ENCODE data around the gene AOC1.
"Not testable (repeated sequence)": the region's sequence is repeated elsewhere in the genome, so short reads cannot be mapped to it uniquely, and the experiment has no call there.

The AOC1 gene

DNA sequence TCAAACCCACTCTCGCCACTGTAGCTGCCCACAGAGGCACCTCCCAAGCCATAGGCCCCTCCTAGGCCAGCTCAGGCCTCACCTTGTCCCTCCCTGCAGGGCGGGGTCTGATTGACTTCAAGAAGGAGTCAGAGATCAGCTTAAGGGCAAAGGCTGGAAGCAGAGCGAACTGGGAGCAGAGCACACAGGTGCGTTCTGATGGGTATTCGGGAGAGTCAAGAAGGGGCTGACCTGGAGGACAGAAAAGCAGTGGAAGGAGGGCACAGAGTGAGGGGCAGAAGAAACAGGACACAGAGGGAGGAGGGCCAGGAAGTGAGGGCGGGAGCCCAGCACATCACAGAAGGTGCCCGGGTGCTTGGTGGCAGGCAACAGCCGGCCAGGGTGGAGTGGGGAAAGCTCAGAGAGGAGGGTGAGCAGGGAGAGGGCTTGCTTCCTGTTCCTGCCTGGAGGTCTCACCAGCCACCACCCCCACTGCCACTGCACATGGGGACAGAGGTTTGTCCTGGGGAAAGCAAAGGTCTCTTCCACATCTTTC is at the start of gene AOC1:
Gene AOC1, plus strand, starts transcription at position 147 of the 535 bp plus-strand sequence. CDS start 3,954 bp downstream, outside the sequence.
- no peak for DNase-seq

DNA sequence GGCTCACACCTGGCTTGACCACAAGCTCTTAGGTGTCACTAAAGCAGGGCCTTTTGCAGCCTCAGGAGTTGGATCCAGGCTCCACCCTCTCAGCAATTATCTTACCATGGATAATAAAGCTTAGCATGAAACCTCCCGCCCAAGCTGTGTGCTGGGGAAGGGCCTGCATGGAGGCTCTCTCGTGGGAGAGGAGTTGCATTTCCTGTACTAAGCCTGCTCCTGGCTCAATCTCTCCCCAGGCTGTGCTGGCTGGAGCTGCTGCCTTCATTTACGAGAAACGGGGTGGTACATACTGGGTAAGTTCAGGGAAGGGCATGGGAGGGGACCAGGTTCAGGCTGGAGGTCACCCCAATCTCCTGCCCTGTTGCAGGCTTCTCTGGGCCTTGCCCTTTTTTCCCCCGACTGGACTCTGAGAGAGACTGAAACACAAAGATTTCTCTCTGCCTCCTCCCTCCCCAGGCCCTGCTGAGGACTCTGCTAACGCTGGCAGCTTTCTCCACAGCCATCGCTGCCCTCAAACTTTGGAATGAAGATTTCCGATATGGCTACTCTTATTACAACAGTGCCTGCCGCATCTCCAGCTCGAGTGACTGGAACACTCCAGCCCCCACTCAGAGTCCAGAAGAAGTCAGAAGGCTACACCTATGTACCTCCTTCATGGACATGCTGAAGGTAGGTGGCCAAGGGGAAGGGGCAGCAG is 49.0 kb upstream of the AOC1 start:
- DNase-seq, result no peak

DNA sequence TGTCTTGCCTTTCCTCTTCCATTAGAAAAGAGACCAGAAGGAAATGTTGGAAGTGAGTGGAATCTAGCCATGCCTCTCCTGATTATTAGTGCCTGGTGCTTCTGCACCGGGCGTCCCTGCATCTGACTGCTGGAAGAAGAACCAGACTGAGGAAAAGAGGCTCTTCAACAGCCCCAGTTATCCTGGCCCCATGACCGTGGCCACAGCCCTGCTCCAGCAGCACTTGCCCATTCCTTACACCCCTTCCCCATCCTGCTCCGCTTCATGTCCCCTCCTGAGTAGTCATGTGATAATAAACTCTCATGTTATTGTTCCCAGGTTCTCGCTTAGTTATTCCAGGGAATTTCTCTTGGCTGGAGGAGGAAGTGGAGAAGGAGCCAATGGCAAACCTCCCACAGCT is 47.5 kb upstream of the AOC1 start:
- no peak for DNase-seq

DNA sequence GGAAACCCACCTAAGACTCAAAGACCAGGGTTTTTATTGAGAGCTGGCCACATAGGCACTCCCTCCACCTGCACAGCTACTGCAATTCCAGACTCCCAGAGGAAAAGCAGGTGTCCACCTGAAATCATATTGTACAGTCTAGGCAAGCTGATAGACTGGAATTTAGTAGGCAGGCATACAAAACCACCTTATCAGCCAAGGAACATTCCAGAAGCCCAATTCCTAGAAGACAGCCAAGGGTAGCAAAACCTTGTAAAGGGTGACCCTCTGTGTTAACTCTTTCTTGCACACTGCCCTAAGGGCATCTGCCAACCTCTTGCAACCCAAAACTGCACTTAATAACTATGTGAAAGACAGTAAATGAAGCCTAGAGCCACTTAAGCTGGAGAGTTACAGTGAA is 46.5 kb upstream of the AOC1 start:
- DNase-seq, result no peak

- no peak for DNase-seq
Observed at GRCh38 chr7:150806454-150806853, 45.9 kb upstream of the AOC1 start.

DNA sequence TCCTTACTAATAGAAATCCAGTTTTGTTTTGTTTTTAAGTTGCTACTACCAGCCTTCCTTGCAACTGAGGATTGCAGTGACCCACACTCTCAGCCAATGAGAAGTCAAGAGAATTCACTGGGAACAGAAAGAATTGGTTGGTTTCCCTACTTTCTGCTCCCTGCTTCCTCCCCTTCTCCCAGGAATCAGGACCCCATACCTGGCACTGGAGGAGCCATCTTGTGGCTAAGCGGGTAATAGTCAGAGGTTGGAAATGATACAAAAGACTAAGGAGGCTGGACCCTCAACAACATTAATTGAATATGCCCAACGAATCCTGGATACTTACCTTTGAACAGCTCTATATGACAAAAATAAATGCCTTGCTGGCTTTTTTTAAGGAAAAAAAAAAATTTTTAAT is 45.5 kb upstream of the AOC1 start:
- no peak for DNase-seq

DNA sequence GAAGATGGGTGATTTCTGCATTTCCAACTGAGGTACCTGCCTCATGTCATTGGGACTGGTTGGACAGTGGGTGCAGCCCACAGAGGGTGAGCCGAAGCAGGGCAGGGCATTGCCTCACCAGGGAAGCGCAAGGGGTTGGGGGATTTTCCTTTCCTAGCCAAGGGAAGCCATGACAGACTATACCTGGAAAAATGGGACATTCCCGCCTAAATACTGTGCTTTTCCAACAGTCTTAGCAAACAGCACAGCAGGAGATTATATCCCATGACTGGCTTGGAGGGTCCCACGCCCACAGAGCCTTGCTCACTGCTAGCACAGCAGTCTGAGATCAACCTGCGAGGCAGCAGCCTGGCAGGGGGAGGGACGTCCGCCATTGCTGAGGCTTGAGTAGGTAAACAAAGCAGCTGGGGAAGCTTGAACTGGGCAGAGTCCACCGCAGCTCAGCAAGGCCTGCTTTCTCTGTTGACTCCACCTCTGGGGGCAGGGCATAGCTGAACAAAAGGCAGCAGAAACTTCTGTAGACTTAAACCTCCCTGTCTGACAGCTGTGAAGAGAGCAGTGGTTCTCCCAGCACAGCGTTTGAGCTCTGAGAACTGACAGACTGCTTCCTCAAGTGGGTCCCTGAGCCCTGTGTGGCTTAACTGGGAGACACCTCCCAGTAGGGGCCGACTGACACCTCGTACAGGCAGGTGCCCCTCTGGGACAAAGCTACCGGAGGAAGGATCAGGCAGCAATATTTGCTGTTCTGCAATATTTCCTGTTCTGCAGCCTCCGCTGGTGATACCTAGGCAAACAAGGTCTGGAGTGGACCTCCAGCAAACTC is 44.5 kb upstream of the AOC1 start:
- not testable (repeated sequence) for DNase-seq

DNA sequence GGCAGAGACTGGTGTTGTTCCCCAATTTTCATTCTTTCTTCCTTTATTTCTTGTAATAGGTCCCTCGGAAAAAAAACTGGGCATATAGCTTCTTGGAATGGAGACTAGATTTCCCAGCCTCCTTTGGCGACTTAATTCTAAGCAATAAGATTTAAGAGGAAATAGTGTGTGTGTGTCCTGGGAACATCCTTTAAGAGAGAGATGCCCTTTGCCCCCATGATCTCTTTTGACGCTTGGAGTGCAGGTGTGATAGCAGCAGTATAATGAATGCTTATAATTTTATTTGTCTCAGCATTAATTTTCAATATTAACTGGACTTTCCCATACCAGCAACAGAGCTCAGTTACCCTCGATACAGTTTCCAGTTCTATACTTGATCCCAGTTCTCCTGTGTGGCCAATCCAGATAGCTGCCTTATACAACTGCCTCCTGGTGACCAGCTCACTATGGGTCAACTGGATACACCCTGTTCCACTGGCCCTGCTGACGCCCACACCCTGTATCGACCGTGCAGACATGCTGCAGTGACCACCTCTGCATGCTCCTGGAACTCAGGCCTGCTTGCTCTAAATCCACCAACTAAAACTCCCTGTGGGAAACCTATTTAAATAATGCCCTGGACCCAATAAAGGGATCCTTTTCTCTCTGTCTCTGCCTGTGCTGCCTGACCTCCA is 37.9 kb upstream of the AOC1 start:
- no peak for DNase-seq

DNA sequence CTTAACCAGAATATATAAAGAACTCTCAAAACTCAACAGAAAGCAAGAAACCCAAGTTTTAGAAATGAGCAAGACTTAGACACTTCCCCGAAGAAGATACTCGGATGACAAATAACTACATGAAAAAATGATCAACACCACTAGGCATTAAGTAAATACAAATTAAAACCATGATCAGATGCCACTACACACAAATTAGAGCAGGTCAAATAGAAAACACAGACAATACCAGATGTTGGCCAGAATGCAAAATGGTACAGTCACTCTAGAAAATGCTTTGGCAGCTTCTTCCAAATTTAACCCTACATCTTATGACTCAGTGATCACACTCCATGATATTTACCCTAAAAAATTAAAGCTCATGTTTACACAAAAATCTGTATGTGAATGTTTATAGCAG is 33.3 kb upstream of the AOC1 start:
- peak; percentile 16 for DNase-seq

DNA sequence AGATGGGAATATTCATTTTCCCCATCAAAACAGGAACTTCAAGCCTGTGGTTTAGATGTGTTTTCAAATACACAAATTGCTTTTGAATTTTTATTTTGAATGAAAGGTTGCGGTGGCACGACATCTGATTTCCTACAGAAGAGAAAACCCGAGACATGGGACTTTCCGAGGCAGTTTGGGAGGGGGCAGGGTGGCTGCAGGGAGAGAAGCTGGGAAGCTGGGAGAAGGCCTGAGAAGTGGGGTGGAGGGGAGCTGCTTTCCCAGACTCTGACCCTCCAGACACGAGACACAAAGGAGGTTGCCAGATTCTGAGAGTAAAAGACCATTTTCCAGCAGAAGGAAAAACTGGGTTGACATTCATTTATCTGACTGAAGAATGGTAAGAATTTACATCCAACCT is 32.2 kb upstream of the AOC1 start:
- DNase-seq, result no peak

DNA sequence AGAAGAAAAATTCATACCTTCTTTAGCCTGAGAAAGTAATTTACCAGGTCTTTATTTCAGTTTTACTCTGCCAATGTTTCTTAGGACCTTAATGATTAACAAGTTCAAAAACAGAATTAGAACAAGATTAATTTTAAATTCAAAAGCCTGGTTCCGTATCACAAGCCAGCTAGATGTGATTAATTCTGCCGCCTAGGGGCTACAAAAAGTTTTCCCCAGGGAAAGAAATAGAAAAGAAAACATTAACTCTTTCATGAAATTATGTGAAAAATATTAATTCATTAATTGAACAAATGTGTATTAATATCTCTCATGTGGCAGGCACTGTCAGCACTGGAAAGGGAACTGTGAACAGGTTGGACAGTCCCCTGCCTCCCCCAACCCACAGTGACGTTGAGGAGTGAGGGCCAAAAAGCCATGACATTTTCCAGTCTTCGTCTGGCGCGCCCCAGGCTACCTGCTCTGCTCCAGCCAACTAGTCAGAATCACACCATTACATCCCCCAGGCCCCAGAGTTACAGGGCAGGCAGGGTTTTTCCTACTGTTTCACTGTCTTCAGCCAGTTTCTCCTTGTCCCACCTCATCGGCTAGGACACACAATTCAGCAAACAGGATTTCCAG is 31.6 kb upstream of the AOC1 start:
- DNase-seq, result no peak

GRCh38 chr7:150823043-150823442 is 29.3 kb upstream of the AOC1 start:
- DNase-seq, result no peak

DNA sequence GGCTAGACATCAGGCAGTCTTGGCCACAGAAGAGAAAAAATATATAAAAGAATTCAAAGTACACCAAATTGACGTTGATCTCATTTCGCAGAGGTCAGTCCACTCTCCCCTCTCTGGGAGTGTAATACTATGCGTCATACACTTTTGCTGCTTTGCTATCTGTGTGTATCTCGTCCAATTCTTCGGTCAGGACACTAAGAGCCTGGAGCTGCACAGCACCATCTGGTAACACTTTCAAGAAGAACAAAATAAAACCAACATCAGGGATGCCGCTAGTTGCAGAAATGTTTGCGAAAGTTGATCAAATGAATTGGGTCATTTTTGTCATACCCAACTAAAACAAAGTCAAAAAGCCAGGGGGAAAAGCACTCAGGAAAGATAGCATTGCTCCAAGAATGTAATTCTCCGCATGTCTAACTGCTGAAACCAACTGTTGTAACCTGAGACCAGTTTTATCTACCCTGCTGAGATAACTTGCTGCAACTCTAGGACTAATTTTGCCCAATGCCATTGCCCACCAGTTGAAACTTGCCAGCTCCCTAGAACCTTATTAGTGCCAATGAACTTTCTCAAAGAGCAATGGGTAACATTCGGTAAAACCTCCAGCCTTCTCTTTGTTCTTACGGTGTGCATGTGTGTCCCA is 28.7 kb upstream of the AOC1 start:
- DNase-seq, result no peak

- DNase-seq, result no peak
Observed at GRCh38 chr7:150824379-150825177, 27.7 kb upstream of the AOC1 start.

- DNase-seq, result no peak
Observed at GRCh38 chr7:150826061-150826849, 26.1 kb upstream of the AOC1 start.

- DNase-seq, result no peak
Observed at GRCh38 chr7:150828384-150828783, 23.9 kb upstream of the AOC1 start.

- no peak for DNase-seq
Observed at GRCh38 chr7:150829426-150829825, 22.9 kb upstream of the AOC1 start.

DNA sequence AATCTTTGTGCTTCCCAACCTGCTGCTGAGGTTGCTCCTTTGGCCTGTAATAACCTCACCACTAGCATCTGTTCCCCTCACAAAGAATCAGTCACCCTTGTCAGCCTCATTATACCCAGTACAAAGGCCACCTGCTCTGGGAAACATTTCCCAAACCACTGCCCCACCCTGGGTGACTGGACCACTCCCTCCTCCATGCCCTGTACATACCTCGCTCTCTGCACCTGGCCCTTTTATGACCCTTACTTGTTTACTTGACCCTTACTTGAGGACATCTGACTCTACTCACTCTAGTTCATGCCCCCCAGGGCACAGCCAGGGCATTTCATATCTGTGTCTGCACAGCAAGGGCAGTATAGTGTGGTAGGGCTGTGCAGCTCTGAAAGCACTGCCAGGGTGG is 21.4 kb upstream of the AOC1 start:
- DNase-seq, result no peak

GRCh38 chr7:150831851-150832250 is 20.5 kb upstream of the AOC1 start:
- DNase-seq, result no peak

DNA sequence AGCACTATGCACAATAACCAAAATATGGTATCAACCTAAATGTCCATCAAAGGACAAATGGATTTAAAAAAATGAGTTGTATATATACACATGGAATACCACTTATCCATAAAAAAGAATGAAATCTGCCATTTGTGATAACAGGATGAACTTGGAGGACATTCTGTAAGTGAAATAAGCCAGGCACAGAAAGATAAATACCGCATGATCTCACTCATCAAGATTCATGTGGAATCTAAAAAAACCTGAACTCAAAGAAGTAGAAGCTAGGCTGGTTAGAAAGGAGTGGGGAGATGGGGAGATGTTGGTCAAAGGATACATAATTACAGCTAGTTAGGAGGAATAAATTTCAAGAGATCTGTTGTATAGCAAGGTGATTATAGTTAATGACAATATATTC is 17.3 kb upstream of the AOC1 start:
- no peak for DNase-seq

- DNase-seq, result no peak
Observed at GRCh38 chr7:150835702-150836280, 16.5 kb upstream of the AOC1 start.
